Measurements from ENCODE around the gene MATN3. TPM values are rescaled to one million over a fixed set of nuclear protein-coding genes. Genes with fewer than 3 reads are reported as not detected.

MATN3 gene
- total and polyA plus RNA-seq, 2 of the 8 experiments (the other 6 are each of a cell fraction or from before 2014, with no cell fraction given): 3.0 to 9.9 TPM

GRCh38 chr2:20033322-20033721, 20.9 kb upstream of the MATN3 start (continued):
- no peak for TF ChIP-seq CHD7 (IDR thresholded peaks at IDR 0.05; ENCODE audit: insufficient replicate concordance, low read length)
- no peak for TF ChIP-seq POU5F1 (IDR thresholded peaks at IDR 0.05; ENCODE audit: low read depth, low read length)

Measured in H1 (cell line).